Measurements from ENCODE around the gene ALPI.

GRCh38 chr2:232485348-232485756, 29.4 kb downstream of the ALPI start:
- TF ChIP-seq CTCF (IDR thresholded peaks at IDR 0.05; ENCODE audit: borderline replicate concordance, extremely low read depth, low read length, poor library complexity, severe bottlenecking) (no peak), EZH2 (IDR thresholded peaks at IDR 0.05; ENCODE audit: borderline replicate concordance, low read depth, low read length, severe bottlenecking) (no peak)

All from DND-41 (cell line).